ENCODE results near the gene NACAD.
"Not testable (repeated sequence)": the region's sequence is repeated elsewhere in the genome, so short reads cannot be mapped to it uniquely, and the experiment has no call there.

NACAD gene

GRCh38 chr7:45088821-45089340 lies at the start of gene NACAD:
NACAD (minus strand) TSS chr7:45088969; CDS start chr7:45088894, 75 bp downstream.
- no peak for DNase-seq

GRCh38 chr7:45136106-45137060 lies 47.6 kb upstream of the NACAD start:
- DNase-seq, result peak; percentile 34

- no peak for DNase-seq
Measured at GRCh38 chr7:45133877-45134276, 45.1 kb upstream of the NACAD start.

GRCh38 chr7:45133352-45133751 lies 44.6 kb upstream of the NACAD start:
- DNase-seq, result no peak

GRCh38 chr7:45132708-45133320 lies 44.0 kb upstream of the NACAD start:
- no peak for DNase-seq

GRCh38 chr7:45131891-45132290 lies 43.1 kb upstream of the NACAD start:
- no peak for DNase-seq

- no peak for DNase-seq
Measured at GRCh38 chr7:45130910-45131309, 42.1 kb upstream of the NACAD start.

- DNase-seq, result no peak
Measured at GRCh38 chr7:45129906-45130305, 41.1 kb upstream of the NACAD start.

GRCh38 chr7:45129181-45129800 lies 40.5 kb upstream of the NACAD start:
- DNase-seq, result no peak

GRCh38 chr7:45126920-45127319 lies 38.2 kb upstream of the NACAD start:
- no peak for DNase-seq

- no peak for DNase-seq
Measured at GRCh38 chr7:45126201-45126600, 37.4 kb upstream of the NACAD start.

- DNase-seq, result no peak
Measured at GRCh38 chr7:45125193-45125904, 36.6 kb upstream of the NACAD start.

GRCh38 chr7:45123913-45124710 lies 35.3 kb upstream of the NACAD start:
- no peak for DNase-seq

GRCh38 chr7:45122975-45123860 lies 34.4 kb upstream of the NACAD start:
- no peak for DNase-seq

- no peak for DNase-seq
Measured at GRCh38 chr7:45119550-45119949, 30.8 kb upstream of the NACAD start.

GRCh38 chr7:45118889-45119331 lies 30.1 kb upstream of the NACAD start:
- no peak for DNase-seq

GRCh38 chr7:45118292-45118691 lies 29.5 kb upstream of the NACAD start:
- no peak for DNase-seq

- no peak for DNase-seq
Measured at GRCh38 chr7:45117582-45117981, 28.8 kb upstream of the NACAD start.

GRCh38 chr7:45116048-45116447 lies 27.3 kb upstream of the NACAD start:
- DNase-seq, result no peak

GRCh38 chr7:45114926-45115325 lies 26.2 kb upstream of the NACAD start:
- DNase-seq, result no peak

GRCh38 chr7:45114257-45114656 lies 25.5 kb upstream of the NACAD start:
- DNase-seq, result not testable (repeated sequence)
